Adrenal gland (tissue), 12 donors: Measurements from ENCODE around the gene SLC27A6. TPM values are rescaled to one million over a fixed set of nuclear protein-coding genes. Genes with fewer than 3 reads are reported as not detected.
"Not testable (repeated sequence)": the region's sequence is repeated elsewhere in the genome, so short reads cannot be mapped to it uniquely, and the experiment has no call there.

Source experiments
- DNase-seq, 7 donors: peaks; one replicate each; pipeline ENCODE4 v3.0.0-alpha.2; 2019 to 2020
- H3K27ac ChIP-seq, 5 donors: fragments of 200-600 bp; sonication (generic) in 4 of 5; 1 replicate in 3 of 5; 2 replicates in 2 of 5; pipeline versions ENCODE4 v1.5.1 to v1.8.0; 2016 to 2020; ENCODE audit warnings: mild to moderate bottlenecking in 1 of 5
- H3K27me3 ChIP-seq: fragments of 200-600 bp; 2 replicates; pipeline ENCODE4 v1.8.0; 2021
- H3K36me3 ChIP-seq, 2 donors: fragments of 200-600 bp; replicated peaks in 1 of 2; 1 replicate in 1 of 2; 2 replicates in 1 of 2; pipeline versions ENCODE4 v1.5.1 to v1.8.0; 2018 to 2022
- H3K4me1 ChIP-seq, 2 donors: fragments of 200-600 bp; replicated peaks in 1 of 2; 1 replicate in 1 of 2; 2 replicates in 1 of 2; pipeline versions ENCODE4 v1.5.1 to v1.8.0; 2018 to 2021
- H3K4me3 ChIP-seq, 4 donors: fragments of 200-600 bp; sonication (generic) in 3 of 4; one replicate each; pipeline ENCODE4 v1.5.1; 2016 to 2018
- H3K9me3 ChIP-seq, 3 donors: fragments of 200-600 bp; sonication (generic) in 1 of 3; replicated peaks in 1 of 3; 1 replicate in 2 of 3; 2 replicates in 1 of 3; pipeline versions ENCODE4 v1.5.1 to v1.8.0; 2016 to 2021
- POLR2A ChIP-seq, 2 donors: fragments of 450-650 bp; IDR thresholded peaks; one replicate each; pipeline ENCODE4 v1.6.1; 2017; ENCODE audit warnings: antibody characterized with exemption in 2 of 2, mild to moderate bottlenecking in 2 of 2, moderate library complexity in 1 of 2
- WGBS, 4 donors: extraction: QIAGEN DNeasy Blood & Tissue Kit in 2 of 4; methylation state at CpG; one replicate each; pipeline versions ENCODE4 v1.1.5 to v1.1.7; 2013 to 2017; 5-methylcytosine and 5-hydroxymethylcytosine counted together
- intact Hi-C, 2 donors: fragments of 100-400 bp; cut with DNase I; formaldehyde crosslinking; loops; one replicate each; pipeline versions ENCODE4 v1.14.1 to v1.15.0; 2022 to 2023
- polyA plus RNA-seq, 3 donors: library from polyadenylated mRNA; stranded (reverse); fragments of 200-250 nt in 2 of 3; fragments of 350-450 nt in 1 of 3; fragmentation: Illumina TruSeq in 1 of 3; extraction: RNeasy Lipid Tissue Mini Kit (QIAGEN cat#74804) in 1 of 3; gene quantifications; one replicate each; pipeline ENCODE4 v1.2.3, GENCODE V29; 2013 to 2014
- total RNA-seq, 9 donors: library from RNA; depleted of rRNA in 4 of 9; stranded (reverse); fragments of >200 nt in 4 of 9; fragments of 120-200 nt in 1 of 9; fragmentation: NEBNext Ultra II Directional in 1 of 9; extraction: Animal tissue kit (Norgen Biotek cat#: 25700) in 1 of 9; gene quantifications; one replicate each; pipeline versions ENCODE4 v1.1.0 to v1.2.4, GENCODE V29; 2013 to 2023
- TF ChIP-seq, protein P1 (sequence below), 6 experiments: fragments of 450-650 bp in 4 of 6; fragments of 200-600 bp in 2 of 6; sonication (generic) in 1 of 6; IDR thresholded peaks; 1 replicate in 5 of 6; 2 replicates in 1 of 6; pipeline versions ENCODE4 v1.5.1 to v1.8.0; 2016 to 2021; ENCODE audit warnings: antibody characterized with exemption in 6 of 6, mild to moderate bottlenecking in 2 of 6, moderate library complexity in 1 of 6
- donor health status: healthy with polysubstance abuse.
- donor health status: Bipolar disorder and iron deficiency.
- donor health status: DM: yes; HTN: yes; CAD: no.
- donor health status: DM: no; HTN: no; CAD: no.
- donor health status: DM: no; HTN: no; CAD: no.
- donor health status: DM: yes; HTN: yes; CAD: no.

SLC27A6 gene
- total and polyA plus RNA-seq, 12 donors = 1.0 to 108 (median 12.1) TPM

DNA sequence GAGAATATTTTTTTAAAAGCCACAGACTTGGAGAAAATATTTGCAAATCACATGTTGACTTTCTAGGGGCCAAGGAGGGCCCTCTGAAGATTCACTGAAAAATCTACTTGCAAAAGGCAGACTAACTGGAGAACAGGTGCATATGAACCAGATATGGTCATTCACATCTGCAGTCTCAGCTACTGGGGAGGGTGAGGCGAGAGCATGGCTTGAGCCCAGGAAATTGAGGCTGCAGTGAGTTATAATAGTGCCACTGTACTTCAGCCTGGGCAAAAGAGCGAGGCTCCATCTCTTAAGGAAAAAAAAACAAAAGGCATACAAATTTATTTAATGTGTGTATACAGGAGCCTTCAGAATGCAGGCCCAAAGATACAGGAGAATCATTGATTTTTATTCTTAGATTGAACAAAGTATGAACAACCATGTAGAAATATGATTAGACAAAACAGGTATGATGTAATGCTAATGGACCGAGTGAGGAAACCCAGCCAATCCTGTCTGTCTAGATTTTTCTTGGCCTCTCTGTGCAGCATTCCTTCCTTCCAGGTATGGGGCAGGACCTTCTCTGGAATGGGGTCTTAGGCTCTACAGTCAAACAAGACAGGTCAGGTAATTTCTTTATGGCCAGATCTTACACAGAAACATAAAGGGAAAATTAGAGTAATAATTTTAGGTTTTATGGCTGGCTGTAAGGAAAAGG, 15.3 kb upstream of the SLC27A6 start:
- H3K4me3 ChIP-seq = no peak overlapping the region
- WGBS, 4 donors = 74 to 84% (median 80%) methylated on average over 3 of the region's 3 CpGs

DNA sequence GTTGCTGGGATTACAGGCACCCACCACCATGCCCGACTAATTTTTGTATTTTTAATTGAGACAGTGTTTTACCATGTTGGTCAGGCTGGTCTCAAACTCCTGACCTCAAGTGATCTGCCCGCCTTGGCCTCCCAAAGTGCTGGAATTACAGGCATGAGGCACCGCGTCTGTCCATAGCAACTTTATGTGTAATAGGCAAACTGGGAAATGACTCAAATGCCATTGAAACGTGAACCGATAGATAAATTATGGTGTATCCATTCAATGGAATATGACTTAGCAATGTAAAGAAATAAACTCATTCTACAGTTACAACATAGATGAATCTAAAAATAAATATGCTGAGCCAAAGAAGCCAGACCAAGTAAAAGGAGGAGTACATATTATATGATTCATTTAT, 14.0 kb upstream of the SLC27A6 start:
- H3K4me1 ChIP-seq, H3K9me3 ChIP-seq, H3K27ac ChIP-seq, H3K4me3 ChIP-seq, DNase-seq, H3K27me3 ChIP-seq, H3K36me3 ChIP-seq, intact Hi-C loops: not testable (repeated sequence)
- WGBS, 4 donors = 80 to 88% (median 85%) methylated on average over 6 of the region's 6 CpGs

More for the DNA sequence above, 15.3 kb upstream of the SLC27A6 start:
- DNase-seq = no peak
- no peak overlapping the region for H3K27ac ChIP-seq
- no peaks in the 10 kb centered on the region for H3K27me3 ChIP-seq
- no peaks in the 10 kb centered on the region for H3K4me1 ChIP-seq
- TF ChIP-seq, protein P1, sequence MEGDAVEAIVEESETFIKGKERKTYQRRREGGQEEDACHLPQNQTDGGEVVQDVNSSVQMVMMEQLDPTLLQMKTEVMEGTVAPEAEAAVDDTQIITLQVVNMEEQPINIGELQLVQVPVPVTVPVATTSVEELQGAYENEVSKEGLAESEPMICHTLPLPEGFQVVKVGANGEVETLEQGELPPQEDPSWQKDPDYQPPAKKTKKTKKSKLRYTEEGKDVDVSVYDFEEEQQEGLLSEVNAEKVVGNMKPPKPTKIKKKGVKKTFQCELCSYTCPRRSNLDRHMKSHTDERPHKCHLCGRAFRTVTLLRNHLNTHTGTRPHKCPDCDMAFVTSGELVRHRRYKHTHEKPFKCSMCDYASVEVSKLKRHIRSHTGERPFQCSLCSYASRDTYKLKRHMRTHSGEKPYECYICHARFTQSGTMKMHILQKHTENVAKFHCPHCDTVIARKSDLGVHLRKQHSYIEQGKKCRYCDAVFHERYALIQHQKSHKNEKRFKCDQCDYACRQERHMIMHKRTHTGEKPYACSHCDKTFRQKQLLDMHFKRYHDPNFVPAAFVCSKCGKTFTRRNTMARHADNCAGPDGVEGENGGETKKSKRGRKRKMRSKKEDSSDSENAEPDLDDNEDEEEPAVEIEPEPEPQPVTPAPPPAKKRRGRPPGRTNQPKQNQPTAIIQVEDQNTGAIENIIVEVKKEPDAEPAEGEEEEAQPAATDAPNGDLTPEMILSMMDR (IDR thresholded peaks at IDR 0.05) = no peak
- no peak for TF ChIP-seq POLR2A (IDR thresholded peaks at IDR 0.05)
- no peaks in the 10 kb centered on the region for H3K36me3 ChIP-seq
- H3K9me3 ChIP-seq = no peaks in the 10 kb centered on the region
- intact Hi-C loops = no loop called here

DNA sequence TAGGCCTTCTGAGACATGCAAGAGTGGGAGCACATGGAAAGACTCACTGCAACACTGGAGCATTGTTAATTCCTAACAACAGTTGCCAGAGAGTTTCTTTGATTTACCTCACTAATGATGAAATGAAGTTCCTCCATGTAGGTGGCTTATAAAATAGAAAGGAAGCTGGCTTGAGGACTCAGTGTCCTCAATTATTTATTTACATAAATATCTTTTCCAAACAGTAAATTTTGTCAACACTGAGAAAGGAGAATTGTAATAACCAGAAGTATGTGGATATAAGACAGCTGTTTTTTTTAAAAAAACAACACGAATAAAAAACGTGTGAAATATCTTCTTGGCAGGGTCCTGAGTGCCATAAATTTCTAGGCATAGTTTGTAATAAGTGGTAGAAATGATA, 9.1 kb upstream of the SLC27A6 start:
- 40 to 54% (median 54%) methylated on average over 2 of the region's 2 CpGs for WGBS, 4 donors
- intact Hi-C loops = no loop called here
- H3K36me3 ChIP-seq = no peaks in the 10 kb centered on the region

DNA sequence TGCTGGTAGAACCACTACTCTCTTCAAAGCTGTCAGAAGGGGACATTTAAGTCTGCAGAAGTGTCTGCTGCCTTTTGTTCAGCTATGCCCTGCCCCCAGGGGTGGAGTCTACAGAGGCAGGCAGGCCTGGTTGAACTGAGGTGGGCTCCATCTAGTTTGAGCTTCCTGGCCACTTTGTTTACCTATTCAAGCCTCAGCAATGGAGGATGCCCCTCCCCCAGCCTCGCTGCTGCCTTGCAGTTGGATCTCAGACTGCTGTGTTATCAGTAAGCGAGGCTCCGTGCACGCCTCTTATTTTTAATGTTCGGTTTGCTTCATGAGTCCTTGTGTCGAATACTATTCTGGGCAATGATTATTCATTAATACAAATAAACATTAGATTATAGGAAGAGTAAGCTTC, 3.1 kb upstream of the SLC27A6 start:
- 82 to 88% (median 84%) methylated on average over 5 to 6 of the region's 6 CpGs for WGBS, 4 donors
- Histone ChIP-seq H3K27ac (no peak overlapping the region), H3K36me3 (no peaks in the 10 kb centered on the region), H3K27me3 (peaks cover 3% of the 10 kb centered on the region), H3K4me3 (no peak overlapping the region), H3K9me3 (no peaks in the 10 kb centered on the region), H3K4me1 (no peaks in the 10 kb centered on the region)
- DNase-seq = no peak
- no peak for TF ChIP-seq POLR2A (IDR thresholded peaks at IDR 0.05)
- TF ChIP-seq, protein P1 (IDR thresholded peaks at IDR 0.05) = no peak
- intact Hi-C loops = no loop called here

More for the DNA sequence above, 9.1 kb upstream of the SLC27A6 start:
- DNase-seq = no peak
- no peak overlapping the region for H3K4me3 ChIP-seq
- H3K27me3 ChIP-seq = no peaks in the 10 kb centered on the region
- no peaks in the 10 kb centered on the region for H3K4me1 ChIP-seq
- TF ChIP-seq, protein P1 (IDR thresholded peaks at IDR 0.05) = no peak
- TF ChIP-seq POLR2A (IDR thresholded peaks at IDR 0.05) = no peak
- no peaks in the 10 kb centered on the region for H3K9me3 ChIP-seq
- no peak overlapping the region for H3K27ac ChIP-seq
